Liver (tissue), 9 donors: Measurements from ENCODE around the gene CFH. TPM values are rescaled to one million over a fixed set of nuclear protein-coding genes. Genes with fewer than 3 reads are reported as not detected.

Source experiments
- DNase-seq: peaks from one replicate; pipeline ENCODE4 v3.0.0-alpha.2; 2017; ENCODE audit warnings: low spot score
- H3K27ac ChIP-seq, 2 donors: one replicate each; pipeline ENCODE4 v1.7.0; 2013; ENCODE audit warnings: inconsistent platforms in 2 of 2, low read length in 2 of 2, control low read depth in 1 of 2, low read depth in 1 of 2, mild to moderate bottlenecking in 1 of 2
- H3K27me3 ChIP-seq, 4 donors: one replicate each; pipeline versions ENCODE4 v1.6.1 to v1.7.0; 2013; ENCODE audit warnings: low read length in 3 of 4, inconsistent platforms in 1 of 4, mild to moderate bottlenecking in 1 of 4, moderate library complexity in 1 of 4; ENCODE audit not compliant: control insufficient read depth in 4 of 4, insufficient read depth in 4 of 4
- H3K36me3 ChIP-seq, 4 donors: one replicate each; pipeline versions ENCODE4 v1.6.1 to v1.7.0; 2013; ENCODE audit warnings: low read length in 3 of 4, mild to moderate bottlenecking in 3 of 4, low read depth in 1 of 4, moderate library complexity in 1 of 4; ENCODE audit not compliant: control insufficient read depth in 4 of 4, insufficient read depth in 3 of 4
- H3K4me1 ChIP-seq, 4 donors: one replicate each; pipeline versions ENCODE4 v1.6.1 to v1.7.0; 2013; ENCODE audit warnings: low read length in 3 of 4, mild to moderate bottlenecking in 3 of 4, moderate library complexity in 1 of 4; ENCODE audit not compliant: control insufficient read depth in 4 of 4, insufficient read depth in 4 of 4
- H3K4me3 ChIP-seq, 3 donors: one replicate each; pipeline versions ENCODE4 v1.6.1 to v1.7.0; 2013; ENCODE audit warnings: low read length in 3 of 3, control low read depth in 1 of 3, low read depth in 1 of 3, mild to moderate bottlenecking in 1 of 3
- H3K9ac ChIP-seq, 2 donors: one replicate each; pipeline ENCODE4 v1.7.0; 2013; ENCODE audit warnings: low read length in 2 of 2, mild to moderate bottlenecking in 2 of 2, moderate library complexity in 2 of 2, control low read depth in 1 of 2, low read depth in 1 of 2
- H3K9me3 ChIP-seq, 4 donors: one replicate each; pipeline versions ENCODE4 v1.6.1 to v1.7.0; 2013; ENCODE audit warnings: low read length in 3 of 4; ENCODE audit not compliant: control insufficient read depth in 4 of 4
- EGR1 ChIP-seq, 2 donors: IDR thresholded peaks; 2 replicates each; pipeline ENCODE4 v1.6.1; 2016 to 2018; ENCODE audit warnings: antibody characterized with exemption in 2 of 2, low read depth in 2 of 2
- FOXA1 ChIP-seq: IDR thresholded peaks from 2 replicates; pipeline ENCODE4 v1.6.1; 2016; ENCODE audit warnings: antibody characterized with exemption
- FOXA2 ChIP-seq: IDR thresholded peaks from 2 replicates; pipeline ENCODE4 v1.6.1; 2016; ENCODE audit warnings: antibody characterized with exemption
- GABPA ChIP-seq, 2 donors: IDR thresholded peaks in 1 of 2; conservative IDR thresholded peaks in 1 of 2; 2 replicates each; pipeline ENCODE4 v1.6.1; 2016; ENCODE audit warnings: antibody characterized with exemption in 2 of 2, mild to moderate bottlenecking in 1 of 2, moderate library complexity in 1 of 2
- HNF4A ChIP-seq, 2 donors: conservative IDR thresholded peaks; 2 replicates each; pipeline ENCODE4 v1.6.1; 2016; ENCODE audit warnings: antibody characterized with exemption in 2 of 2, mild to moderate bottlenecking in 2 of 2
- HNF4G ChIP-seq: IDR thresholded peaks from 2 replicates; pipeline ENCODE4 v1.6.1; 2016; ENCODE audit warnings: antibody characterized with exemption
- JUND ChIP-seq, 2 donors: IDR thresholded peaks; 2 replicates each; pipeline ENCODE4 v1.6.1; 2016; ENCODE audit warnings: antibody characterized with exemption in 2 of 2
- NR2F2 ChIP-seq: IDR thresholded peaks from 2 replicates; pipeline ENCODE4 v1.6.1; 2016; ENCODE audit warnings: antibody characterized with exemption
- RAD21 ChIP-seq, 2 donors: IDR thresholded peaks; 2 replicates each; pipeline ENCODE4 v1.6.1; 2016; ENCODE audit warnings: antibody characterized with exemption in 2 of 2, mild to moderate bottlenecking in 2 of 2
- RXRA ChIP-seq, 2 donors: IDR thresholded peaks; 2 replicates each; pipeline ENCODE4 v1.6.1; 2017 to 2018; ENCODE audit warnings: antibody characterized with exemption in 2 of 2, mild to moderate bottlenecking in 1 of 2
- SP1 ChIP-seq: IDR thresholded peaks from 2 replicates; pipeline ENCODE4 v1.6.1; 2018; ENCODE audit warnings: antibody characterized with exemption, mild to moderate bottlenecking
- TAF1 ChIP-seq: conservative IDR thresholded peaks from 2 replicates; pipeline ENCODE4 v1.6.1; 2016; ENCODE audit warnings: antibody characterized with exemption, mild to moderate bottlenecking
- YY1 ChIP-seq: IDR thresholded peaks from 2 replicates; pipeline ENCODE4 v1.6.1; 2016; ENCODE audit warnings: antibody characterized with exemption, mild to moderate bottlenecking
- WGBS: extraction: QIAGEN DNeasy Blood & Tissue Kit; methylation state at CpG from one replicate; pipeline ENCODE4 v1.1.7; 2013; 5-methylcytosine and 5-hydroxymethylcytosine counted together
- polyA plus RNA-seq, 2 donors: library from polyadenylated mRNA; stranded (reverse) in 1 of 2; unstranded in 1 of 2; fragments of 200-250 nt in 1 of 2; fragments of >200 nt in 1 of 2; fragmentation: Nextera tagmentation in 1 of 2; extraction: Ambion mirVana in 1 of 2; gene quantifications; one replicate each; pipeline versions ENCODE4 v1.2.1 to v1.2.3, GENCODE V29; 2013 to 2015
- total RNA-seq, 2 donors: library from RNA; depleted of rRNA; stranded (reverse); fragments of >200 nt; gene quantifications; one replicate each; pipeline ENCODE4 v1.2.3, GENCODE V29; 2014
- TF ChIP-seq, protein P1 (sequence below): fragments of 150-350 bp; IDR thresholded peaks from 2 replicates; pipeline ENCODE4 v1.5.1; 2017; ENCODE audit warnings: improper control_type of control experiment, low read depth, low read length; ENCODE audit not compliant: missing input control
- TF ChIP-seq, protein P2 (sequence below): IDR thresholded peaks from 2 replicates; pipeline ENCODE4 v1.6.1; 2016; ENCODE audit warnings: antibody characterized with exemption
- TF ChIP-seq, protein P3 (sequence below): IDR thresholded peaks from 2 replicates; pipeline ENCODE4 v1.6.1; 2016; ENCODE audit warnings: antibody characterized with exemption, mild to moderate bottlenecking
- TF ChIP-seq, protein P4 (sequence below): IDR thresholded peaks from 2 replicates; pipeline ENCODE4 v1.6.1; 2016; ENCODE audit warnings: antibody characterized with exemption
- TF ChIP-seq, protein P5 (sequence below): IDR thresholded peaks from 2 replicates; pipeline ENCODE4 v1.6.1; 2016; ENCODE audit warnings: antibody characterized with exemption
- donor health status: healthy.
- donor health status: healthy.
- donor health status: healthy.
- donor health status: healthy.
- donor health status: healthy.

Gene CFH
- total and polyA plus RNA-seq, 4 donors: 554 to 1,479 (median 782) TPM

DNA sequence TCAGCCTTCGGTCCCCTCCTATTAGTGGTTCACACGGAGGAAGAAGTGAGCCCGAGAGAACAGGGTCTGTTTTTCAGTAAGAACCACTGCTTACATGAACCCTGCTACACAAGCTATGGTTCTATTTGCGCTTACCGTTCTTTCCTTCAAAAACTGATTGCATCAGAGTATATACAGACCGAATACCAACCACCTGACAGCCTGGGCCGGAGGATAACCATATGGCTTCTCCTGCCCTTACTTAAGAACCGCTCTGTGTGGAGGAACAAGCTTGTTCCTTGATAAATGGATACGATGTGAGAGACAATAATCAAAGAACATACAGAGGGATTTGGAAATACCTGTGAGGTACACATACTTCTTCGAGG is 42.5 kb upstream of the CFH start:
- Histone ChIP-seq H3K4me3 (peak overlapping the region; percentile 71 to 91 (median 85)), H3K4me1 (peaks cover 1 to 33% (median 12%) of the 10 kb centered on the region in 4 donors), H3K9ac (peak overlapping the region; percentile 49 to 82), H3K27me3 (no peaks in the 10 kb centered on the region), H3K27ac (peak overlapping the region; percentile 93 to 94), H3K36me3 (no peaks in the 10 kb centered on the region), H3K9me3 (no peaks in the 10 kb centered on the region)
- DNase-seq: no peak
- 27% methylated on average over 10 of the region's 10 CpGs for WGBS
- TF ChIP-seq YY1 (no peak), TAF1 (peak; percentile 62), RAD21 (IDR thresholded peaks at IDR 0.05) (peak in 1 of 2 donors; percentile 5)

DNA sequence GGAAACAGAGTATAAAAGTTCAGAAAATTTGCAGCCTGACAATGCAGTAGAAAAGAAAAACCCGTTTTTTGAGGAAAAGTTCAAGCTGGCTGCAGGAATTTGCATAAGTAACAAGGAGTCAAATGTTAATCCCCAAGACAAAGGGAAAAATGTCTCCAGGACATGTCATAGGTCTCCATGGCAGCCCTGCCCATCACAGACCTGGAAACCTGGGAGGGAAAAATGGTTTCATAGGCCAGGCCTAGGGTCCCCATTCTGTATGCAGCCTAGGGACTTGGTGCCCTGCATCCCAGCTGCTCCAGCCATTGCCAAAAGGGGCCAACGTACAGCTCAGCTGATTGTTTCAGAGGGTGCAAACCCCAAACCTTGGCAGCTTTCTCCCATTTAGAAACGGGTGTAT is 40.0 kb upstream of the CFH start:
- no peak overlapping the region for H3K4me3 ChIP-seq
- H3K27ac ChIP-seq: no peak overlapping the region
- 84% methylated on average over 3 of the region's 3 CpGs for WGBS
- H3K27me3 ChIP-seq: no peaks in the 10 kb centered on the region
- TF ChIP-seq FOXA2 (no peak), RAD21 (IDR thresholded peaks at IDR 0.05) (no peak), JUND (IDR thresholded peaks at IDR 0.05) (no peak), FOXA1 (no peak), EGR1 (IDR thresholded peaks at IDR 0.05; ENCODE audit: low read depth in 2 of 2) (no peak), HNF4A (conservative IDR thresholded peaks at IDR 0.05) (no peak), TAF1 (no peak)
- H3K4me1 ChIP-seq: peaks cover 0 to 12% (median 2%) of the 10 kb centered on the region in 4 donors
- no peak for DNase-seq
- H3K36me3 ChIP-seq: no peaks in the 10 kb centered on the region
- H3K9ac ChIP-seq: no peak overlapping the region
- H3K9me3 ChIP-seq: no peaks in the 10 kb centered on the region

DNA sequence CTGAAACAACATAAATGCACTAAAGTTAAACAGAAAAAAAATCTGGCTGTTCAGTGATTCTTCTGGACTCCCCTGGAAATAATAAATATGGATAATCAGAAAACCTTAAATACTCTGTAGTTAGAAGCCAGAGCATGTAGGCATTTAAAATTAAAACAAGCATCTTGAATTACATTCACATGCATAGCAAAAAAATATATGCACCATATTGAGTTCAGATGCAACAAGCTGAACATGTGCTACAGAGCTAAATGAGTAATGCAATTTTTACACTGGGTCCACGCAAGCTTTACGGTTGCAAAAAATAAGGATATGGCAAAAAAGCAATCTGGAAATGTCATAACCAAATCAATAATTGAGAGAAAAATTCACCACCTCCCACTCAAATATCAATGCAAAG is 32.1 kb upstream of the CFH start:
- TF ChIP-seq, protein P1, sequence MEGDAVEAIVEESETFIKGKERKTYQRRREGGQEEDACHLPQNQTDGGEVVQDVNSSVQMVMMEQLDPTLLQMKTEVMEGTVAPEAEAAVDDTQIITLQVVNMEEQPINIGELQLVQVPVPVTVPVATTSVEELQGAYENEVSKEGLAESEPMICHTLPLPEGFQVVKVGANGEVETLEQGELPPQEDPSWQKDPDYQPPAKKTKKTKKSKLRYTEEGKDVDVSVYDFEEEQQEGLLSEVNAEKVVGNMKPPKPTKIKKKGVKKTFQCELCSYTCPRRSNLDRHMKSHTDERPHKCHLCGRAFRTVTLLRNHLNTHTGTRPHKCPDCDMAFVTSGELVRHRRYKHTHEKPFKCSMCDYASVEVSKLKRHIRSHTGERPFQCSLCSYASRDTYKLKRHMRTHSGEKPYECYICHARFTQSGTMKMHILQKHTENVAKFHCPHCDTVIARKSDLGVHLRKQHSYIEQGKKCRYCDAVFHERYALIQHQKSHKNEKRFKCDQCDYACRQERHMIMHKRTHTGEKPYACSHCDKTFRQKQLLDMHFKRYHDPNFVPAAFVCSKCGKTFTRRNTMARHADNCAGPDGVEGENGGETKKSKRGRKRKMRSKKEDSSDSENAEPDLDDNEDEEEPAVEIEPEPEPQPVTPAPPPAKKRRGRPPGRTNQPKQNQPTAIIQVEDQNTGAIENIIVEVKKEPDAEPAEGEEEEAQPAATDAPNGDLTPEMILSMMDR: no peak
- TF ChIP-seq, protein P2, sequence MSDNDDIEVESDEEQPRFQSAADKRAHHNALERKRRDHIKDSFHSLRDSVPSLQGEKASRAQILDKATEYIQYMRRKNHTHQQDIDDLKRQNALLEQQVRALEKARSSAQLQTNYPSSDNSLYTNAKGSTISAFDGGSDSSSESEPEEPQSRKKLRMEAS: no peak
- TF ChIP-seq HNF4G (no peak), RAD21 (IDR thresholded peaks at IDR 0.05) (no peak), HNF4A (conservative IDR thresholded peaks at IDR 0.05) (no peak), EGR1 (IDR thresholded peaks at IDR 0.05; ENCODE audit: low read depth in 2 of 2) (no peak), SP1 (no peak), NR2F2 (no peak), GABPA (IDR thresholded peaks at IDR 0.05 in 1 of 2, conservative IDR thresholded peaks at IDR 0.05 in 1 of 2) (no peak), JUND (IDR thresholded peaks at IDR 0.05) (no peak), FOXA1 (no peak), TAF1 (no peak), RXRA (IDR thresholded peaks at IDR 0.05) (no peak)
- TF ChIP-seq, protein P3, sequence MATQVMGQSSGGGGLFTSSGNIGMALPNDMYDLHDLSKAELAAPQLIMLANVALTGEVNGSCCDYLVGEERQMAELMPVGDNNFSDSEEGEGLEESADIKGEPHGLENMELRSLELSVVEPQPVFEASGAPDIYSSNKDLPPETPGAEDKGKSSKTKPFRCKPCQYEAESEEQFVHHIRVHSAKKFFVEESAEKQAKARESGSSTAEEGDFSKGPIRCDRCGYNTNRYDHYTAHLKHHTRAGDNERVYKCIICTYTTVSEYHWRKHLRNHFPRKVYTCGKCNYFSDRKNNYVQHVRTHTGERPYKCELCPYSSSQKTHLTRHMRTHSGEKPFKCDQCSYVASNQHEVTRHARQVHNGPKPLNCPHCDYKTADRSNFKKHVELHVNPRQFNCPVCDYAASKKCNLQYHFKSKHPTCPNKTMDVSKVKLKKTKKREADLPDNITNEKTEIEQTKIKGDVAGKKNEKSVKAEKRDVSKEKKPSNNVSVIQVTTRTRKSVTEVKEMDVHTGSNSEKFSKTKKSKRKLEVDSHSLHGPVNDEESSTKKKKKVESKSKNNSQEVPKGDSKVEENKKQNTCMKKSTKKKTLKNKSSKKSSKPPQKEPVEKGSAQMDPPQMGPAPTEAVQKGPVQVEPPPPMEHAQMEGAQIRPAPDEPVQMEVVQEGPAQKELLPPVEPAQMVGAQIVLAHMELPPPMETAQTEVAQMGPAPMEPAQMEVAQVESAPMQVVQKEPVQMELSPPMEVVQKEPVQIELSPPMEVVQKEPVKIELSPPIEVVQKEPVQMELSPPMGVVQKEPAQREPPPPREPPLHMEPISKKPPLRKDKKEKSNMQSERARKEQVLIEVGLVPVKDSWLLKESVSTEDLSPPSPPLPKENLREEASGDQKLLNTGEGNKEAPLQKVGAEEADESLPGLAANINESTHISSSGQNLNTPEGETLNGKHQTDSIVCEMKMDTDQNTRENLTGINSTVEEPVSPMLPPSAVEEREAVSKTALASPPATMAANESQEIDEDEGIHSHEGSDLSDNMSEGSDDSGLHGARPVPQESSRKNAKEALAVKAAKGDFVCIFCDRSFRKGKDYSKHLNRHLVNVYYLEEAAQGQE: no peak
- TF ChIP-seq, protein P4, sequence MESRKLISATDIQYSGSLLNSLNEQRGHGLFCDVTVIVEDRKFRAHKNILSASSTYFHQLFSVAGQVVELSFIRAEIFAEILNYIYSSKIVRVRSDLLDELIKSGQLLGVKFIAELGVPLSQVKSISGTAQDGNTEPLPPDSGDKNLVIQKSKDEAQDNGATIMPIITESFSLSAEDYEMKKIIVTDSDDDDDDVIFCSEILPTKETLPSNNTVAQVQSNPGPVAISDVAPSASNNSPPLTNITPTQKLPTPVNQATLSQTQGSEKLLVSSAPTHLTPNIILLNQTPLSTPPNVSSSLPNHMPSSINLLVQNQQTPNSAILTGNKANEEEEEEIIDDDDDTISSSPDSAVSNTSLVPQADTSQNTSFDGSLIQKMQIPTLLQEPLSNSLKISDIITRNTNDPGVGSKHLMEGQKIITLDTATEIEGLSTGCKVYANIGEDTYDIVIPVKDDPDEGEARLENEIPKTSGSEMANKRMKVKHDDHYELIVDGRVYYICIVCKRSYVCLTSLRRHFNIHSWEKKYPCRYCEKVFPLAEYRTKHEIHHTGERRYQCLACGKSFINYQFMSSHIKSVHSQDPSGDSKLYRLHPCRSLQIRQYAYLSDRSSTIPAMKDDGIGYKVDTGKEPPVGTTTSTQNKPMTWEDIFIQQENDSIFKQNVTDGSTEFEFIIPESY: no peak
- TF ChIP-seq, protein P5, sequence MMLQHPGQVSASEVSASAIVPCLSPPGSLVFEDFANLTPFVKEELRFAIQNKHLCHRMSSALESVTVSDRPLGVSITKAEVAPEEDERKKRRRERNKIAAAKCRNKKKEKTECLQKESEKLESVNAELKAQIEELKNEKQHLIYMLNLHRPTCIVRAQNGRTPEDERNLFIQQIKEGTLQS: no peak

More for the DNA sequence above, 32.1 kb upstream of the CFH start:
- H3K36me3 ChIP-seq: no peaks in the 10 kb centered on the region
- H3K27me3 ChIP-seq: no peaks in the 10 kb centered on the region
- no peak overlapping the region for H3K4me3 ChIP-seq
- H3K9me3 ChIP-seq: no peaks in the 10 kb centered on the region
- 95% methylated on average over 2 of the region's 2 CpGs for WGBS
- H3K4me1 ChIP-seq: no peaks in the 10 kb centered on the region
- H3K27ac ChIP-seq: no peak overlapping the region
- no peak overlapping the region for H3K9ac ChIP-seq
- DNase-seq: no peak
